ENCODE measurements around the gene ST7. TPM values are rescaled to one million over a fixed set of nuclear protein-coding genes. Genes with fewer than 3 reads are reported as not detected.

Gene ST7
- polyA plus RNA-seq, 1 donor from 2014 or later = 76.8 TPM

DNA sequence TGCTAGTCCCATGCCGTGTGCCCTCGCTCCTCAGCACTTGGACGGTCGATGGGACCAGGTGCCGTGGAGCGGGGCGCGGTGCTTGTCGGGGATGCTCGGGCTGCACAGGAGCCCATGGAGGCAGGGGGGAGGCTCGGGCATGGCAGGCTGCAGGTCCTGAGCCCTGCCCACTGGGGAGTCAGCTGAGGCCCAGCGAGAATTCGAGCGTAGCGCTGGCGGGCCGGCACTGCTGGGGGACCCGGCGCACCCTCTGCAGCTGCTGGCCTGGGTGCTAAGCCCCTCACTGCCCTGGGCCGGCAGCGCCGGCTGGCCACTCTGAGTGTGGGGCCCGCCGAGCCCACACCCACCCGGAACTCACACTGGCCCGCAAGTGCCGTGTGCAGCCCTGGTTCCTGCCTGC is 44.7 kb downstream of the ST7 start:
- H3F3A ChIP-seq (ENCODE audit: insufficient read depth, low read length, poor library complexity, severe bottlenecking) = no peaks in the 10 kb centered on the region
- H3K27me3 ChIP-seq (ENCODE audit: insufficient read depth, low read depth, low read length) = no peaks in the 10 kb centered on the region
- H3K36me3 ChIP-seq (ENCODE audit: insufficient read depth, low read length) = no peaks in the 10 kb centered on the region
- no peaks in the 10 kb centered on the region for H3K9me3 ChIP-seq (ENCODE audit: low read length)
- no peak overlapping the region for H3K4me3 ChIP-seq (ENCODE audit: low read length)
- no peaks in the 10 kb centered on the region for H4K20me1 ChIP-seq (ENCODE audit: insufficient read depth)
- H3K9me2 ChIP-seq (ENCODE audit: insufficient read depth, low read length) = no peaks in the 10 kb centered on the region
- H3K79me2 ChIP-seq (replicated peaks; ENCODE audit: insufficient read depth, low read length) = no peaks in the 10 kb centered on the region
- no peak overlapping the region for H3K4me2 ChIP-seq (ENCODE audit: low read length)
- no peak overlapping the region for H2AFZ ChIP-seq (ENCODE audit: low read depth, low read length)
- H3K27ac ChIP-seq (ENCODE audit: low read length) = no peak overlapping the region
- TF ChIP-seq REST (IDR thresholded peaks at IDR 0.05; ENCODE audit: borderline replicate concordance) (no peak), TAF1 (IDR thresholded peaks at IDR 0.05; ENCODE audit: low read depth) (no peak), POLR2AphosphoS5 (IDR thresholded peaks at IDR 0.05) (no peak), EZH2 (IDR thresholded peaks at IDR 0.05; ENCODE audit: borderline replicate concordance, insufficient read depth, low read length, poor library complexity, severe bottlenecking) (no peak), EP300 (conservative IDR thresholded peaks at IDR 0.05; ENCODE audit: poor library complexity, severe bottlenecking) (no peak), SMC3 (conservative IDR thresholded peaks at IDR 0.05; ENCODE audit: poor library complexity) (no peak), RAD21 (conservative IDR thresholded peaks at IDR 0.05) (no peak), MXI1 (conservative IDR thresholded peaks at IDR 0.05; ENCODE audit: poor library complexity, severe bottlenecking) (no peak)
- TF ChIP-seq, protein P1, sequence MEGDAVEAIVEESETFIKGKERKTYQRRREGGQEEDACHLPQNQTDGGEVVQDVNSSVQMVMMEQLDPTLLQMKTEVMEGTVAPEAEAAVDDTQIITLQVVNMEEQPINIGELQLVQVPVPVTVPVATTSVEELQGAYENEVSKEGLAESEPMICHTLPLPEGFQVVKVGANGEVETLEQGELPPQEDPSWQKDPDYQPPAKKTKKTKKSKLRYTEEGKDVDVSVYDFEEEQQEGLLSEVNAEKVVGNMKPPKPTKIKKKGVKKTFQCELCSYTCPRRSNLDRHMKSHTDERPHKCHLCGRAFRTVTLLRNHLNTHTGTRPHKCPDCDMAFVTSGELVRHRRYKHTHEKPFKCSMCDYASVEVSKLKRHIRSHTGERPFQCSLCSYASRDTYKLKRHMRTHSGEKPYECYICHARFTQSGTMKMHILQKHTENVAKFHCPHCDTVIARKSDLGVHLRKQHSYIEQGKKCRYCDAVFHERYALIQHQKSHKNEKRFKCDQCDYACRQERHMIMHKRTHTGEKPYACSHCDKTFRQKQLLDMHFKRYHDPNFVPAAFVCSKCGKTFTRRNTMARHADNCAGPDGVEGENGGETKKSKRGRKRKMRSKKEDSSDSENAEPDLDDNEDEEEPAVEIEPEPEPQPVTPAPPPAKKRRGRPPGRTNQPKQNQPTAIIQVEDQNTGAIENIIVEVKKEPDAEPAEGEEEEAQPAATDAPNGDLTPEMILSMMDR (IDR thresholded peaks at IDR 0.05; ENCODE audit: poor library complexity, severe bottlenecking) = no peak
- no peak overlapping the region for H3K9ac ChIP-seq (ENCODE audit: low read length)

GRCh38 chr7:116998567-116999175 is 45.4 kb downstream of the ST7 start:
- Histone ChIP-seq H3K79me2 (replicated peaks; ENCODE audit: insufficient read depth, low read length) (no peaks in the 10 kb centered on the region), H3K4me3 (ENCODE audit: low read length) (no peak overlapping the region), H3K27ac (ENCODE audit: low read length) (no peak overlapping the region), H3K9me2 (ENCODE audit: insufficient read depth, low read length) (no peaks in the 10 kb centered on the region), H3K4me2 (ENCODE audit: low read length) (no peak overlapping the region), H3K27me3 (ENCODE audit: insufficient read depth, low read depth, low read length) (no peaks in the 10 kb centered on the region), H2AFZ (ENCODE audit: low read depth, low read length) (no peak overlapping the region), H3K9ac (ENCODE audit: low read length) (no peak overlapping the region), H4K20me1 (ENCODE audit: insufficient read depth) (no peaks in the 10 kb centered on the region), H3K9me3 (ENCODE audit: low read length) (no peaks in the 10 kb centered on the region), H3F3A (ENCODE audit: insufficient read depth, low read length, poor library complexity, severe bottlenecking) (no peaks in the 10 kb centered on the region), H3K36me3 (ENCODE audit: insufficient read depth, low read length) (no peaks in the 10 kb centered on the region)
- TF ChIP-seq REST (IDR thresholded peaks at IDR 0.05; ENCODE audit: borderline replicate concordance) (no peak), SMC3 (conservative IDR thresholded peaks at IDR 0.05; ENCODE audit: poor library complexity) (no peak), EZH2 (IDR thresholded peaks at IDR 0.05; ENCODE audit: borderline replicate concordance, insufficient read depth, low read length, poor library complexity, severe bottlenecking) (no peak), POLR2AphosphoS5 (IDR thresholded peaks at IDR 0.05) (no peak), EP300 (conservative IDR thresholded peaks at IDR 0.05; ENCODE audit: poor library complexity, severe bottlenecking) (no peak), TAF1 (IDR thresholded peaks at IDR 0.05; ENCODE audit: low read depth) (no peak), MXI1 (conservative IDR thresholded peaks at IDR 0.05; ENCODE audit: poor library complexity, severe bottlenecking) (no peak), RAD21 (conservative IDR thresholded peaks at IDR 0.05) (no peak)
- TF ChIP-seq, protein P1 (IDR thresholded peaks at IDR 0.05; ENCODE audit: poor library complexity, severe bottlenecking) = no peak
